Hepatocyte (in vitro differentiated cells): Measurements from ENCODE around the gene CYP2S1. TPM values are rescaled to one million over a fixed set of nuclear protein-coding genes. Genes with fewer than 3 reads are reported as not detected.
A peak's percentile ranks its signal among the peaks of the same experiment; 100 is the strongest.

Source experiments
- DNase-seq: peaks from one replicate; pipeline ENCODE4 v3.0.0-alpha.2; 2016; ENCODE audit warnings: low spot score
- H2AFZ ChIP-seq: fragments of 200-600 bp; sonication (generic); 2 replicates; pipeline ENCODE4 v1.6.0; 2016; ENCODE audit warnings: antibody characterized with exemption, mild to moderate bottlenecking
- H3K27ac ChIP-seq: fragments of 200-600 bp; sonication (generic); 2 replicates; pipeline ENCODE4 v1.5.1; 2016; ENCODE audit warnings: mild to moderate bottlenecking
- H3K27me3 ChIP-seq: fragments of 200-600 bp; sonication (generic); 2 replicates; pipeline ENCODE4 v1.6.1; 2016
- H3K36me3 ChIP-seq: fragments of 200-600 bp; sonication (generic); replicated peaks from 2 replicates; pipeline ENCODE4 v1.5.1; 2016; ENCODE audit warnings: low read depth; ENCODE audit not compliant: insufficient read depth
- H3K4me1 ChIP-seq: fragments of 200-600 bp; sonication (generic); 2 replicates; pipeline ENCODE4 v1.5.1; 2016; ENCODE audit warnings: mild to moderate bottlenecking, moderate library complexity; ENCODE audit not compliant: insufficient read depth
- H3K4me2 ChIP-seq: fragments of 200-600 bp; sonication (generic); 2 replicates; pipeline ENCODE4 v1.6.0; 2016
- H3K4me3 ChIP-seq: fragments of 200-600 bp; sonication (generic); 2 replicates; pipeline ENCODE4 v1.5.1; 2016; ENCODE audit warnings: mild to moderate bottlenecking
- H3K79me2 ChIP-seq: fragments of 200-600 bp; sonication (generic); 2 replicates; pipeline ENCODE4 v1.6.0; 2017; ENCODE audit warnings: mild to moderate bottlenecking
- H3K9me2 ChIP-seq: fragments of 200-600 bp; sonication (generic); replicated peaks from 2 replicates; pipeline ENCODE4 v1.6.0; 2017; ENCODE audit warnings: mild to moderate bottlenecking; ENCODE audit not compliant: insufficient read depth
- H3K9me3 ChIP-seq: fragments of 200-600 bp; sonication (generic); 2 replicates; pipeline ENCODE4 v1.5.1; 2016; ENCODE audit warnings: low read depth, mild to moderate bottlenecking
- H4K20me1 ChIP-seq: fragments of 200-600 bp; sonication (generic); 2 replicates; pipeline ENCODE4 v1.6.0; 2016; ENCODE audit warnings: mild to moderate bottlenecking; ENCODE audit not compliant: insufficient read depth, poor library complexity, severe bottlenecking
- EZH2 ChIP-seq: fragments of 200-600 bp; sonication (generic); IDR thresholded peaks from 2 replicates; pipeline ENCODE4 v1.6.1; 2016; ENCODE audit warnings: antibody characterized with exemption, mild to moderate bottlenecking, borderline replicate concordance
- EZH2phosphoT487 ChIP-seq: fragments of 200-600 bp; sonication (generic); IDR thresholded peaks from one replicate; pipeline ENCODE4 v1.6.1; 2018; ENCODE audit warnings: antibody characterized with exemption, mild to moderate bottlenecking, low read depth, moderate library complexity; ENCODE audit not compliant: unreplicated experiment, severe bottlenecking
- WGBS: methylation state at CpG from one replicate; pipeline ENCODE4 v1.1.6; 2016; ENCODE audit warnings: low lambda C conversion rate; ENCODE audit errors: missing lambda C conversion rate; 5-methylcytosine and 5-hydroxymethylcytosine counted together
- polyA plus RNA-seq: library from polyadenylated mRNA; unstranded; fragments of >200 nt; fragmentation: Nextera tagmentation; extraction: Ambion mirVana; gene quantifications from 2 replicates; pipeline ENCODE4 v1.2.1, GENCODE V29; 2016
- total RNA-seq: library from RNA; depleted of rRNA; stranded (reverse); fragments of >200 nt; gene quantifications from 2 replicates; pipeline ENCODE4 v1.2.3, GENCODE V29; 2014
- TF ChIP-seq, protein P1 (sequence below): fragments of 200-600 bp; sonication (generic); IDR thresholded peaks from 2 replicates; pipeline ENCODE4 v1.5.1; 2016; ENCODE audit warnings: antibody characterized with exemption, mild to moderate bottlenecking; ENCODE audit not compliant: poor library complexity

Gene CYP2S1
- total and polyA plus RNA-seq, 2 experiments from 2014 or later, result 11.6 to 23.7 TPM

DNA sequence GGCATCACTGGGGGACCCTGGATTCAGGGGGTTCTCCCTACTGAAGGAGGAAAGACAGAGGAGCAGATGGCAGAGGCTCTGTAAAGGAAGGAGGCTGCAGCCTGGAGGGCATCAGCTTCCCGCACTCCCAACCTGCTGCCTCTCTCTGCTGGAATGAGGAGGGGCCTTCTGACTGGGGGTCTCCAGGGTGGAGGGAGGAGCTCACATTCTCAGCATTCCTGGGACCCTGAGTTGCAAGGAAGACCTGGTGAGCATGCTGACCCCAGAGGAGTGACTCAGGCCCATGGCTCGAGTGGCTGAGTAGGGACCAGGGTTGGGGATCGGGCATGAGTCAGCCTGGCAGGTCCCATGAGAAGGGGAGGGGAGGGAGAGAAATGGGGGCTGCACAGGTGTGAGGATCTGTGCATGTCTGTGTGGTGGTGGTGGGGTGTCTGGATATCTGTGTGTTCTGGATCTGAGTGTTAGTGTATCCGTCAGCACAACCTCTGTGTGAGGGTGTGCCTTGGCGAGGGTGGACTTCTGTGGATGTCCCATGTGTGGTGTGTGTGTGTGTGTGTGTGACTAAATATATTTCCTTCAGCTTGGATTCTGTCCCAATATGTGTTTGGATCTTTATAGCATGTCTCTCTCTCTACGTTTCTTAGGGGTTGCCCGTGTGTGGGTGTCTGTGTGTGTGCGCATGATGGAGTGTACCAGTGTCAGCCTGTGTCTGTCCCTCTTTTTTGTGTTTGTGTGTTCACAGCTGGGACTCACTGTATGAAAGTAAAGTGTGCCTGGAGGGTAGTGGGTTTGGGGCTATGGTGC, 30.6 kb downstream of the CYP2S1 start:
- Histone ChIP-seq H3K4me2 (no peak overlapping the region), H3K9me2 (no peaks in the 10 kb centered on the region), H2AFZ (no peak overlapping the region), H3K36me3 (no peaks in the 10 kb centered on the region), H3K4me3 (no peak overlapping the region), H3K27me3 (no peaks in the 10 kb centered on the region), H3K27ac (peak overlapping the region; percentile 97), H4K20me1 (no peaks in the 10 kb centered on the region), H3K79me2 (peaks cover 14% of the 10 kb centered on the region), H3K9me3 (no peaks in the 10 kb centered on the region), H3K4me1 (peaks cover 31% of the 10 kb centered on the region)
- TF ChIP-seq EZH2, result no peak
- no peak for TF ChIP-seq EZH2phosphoT487
- TF ChIP-seq, protein P1, sequence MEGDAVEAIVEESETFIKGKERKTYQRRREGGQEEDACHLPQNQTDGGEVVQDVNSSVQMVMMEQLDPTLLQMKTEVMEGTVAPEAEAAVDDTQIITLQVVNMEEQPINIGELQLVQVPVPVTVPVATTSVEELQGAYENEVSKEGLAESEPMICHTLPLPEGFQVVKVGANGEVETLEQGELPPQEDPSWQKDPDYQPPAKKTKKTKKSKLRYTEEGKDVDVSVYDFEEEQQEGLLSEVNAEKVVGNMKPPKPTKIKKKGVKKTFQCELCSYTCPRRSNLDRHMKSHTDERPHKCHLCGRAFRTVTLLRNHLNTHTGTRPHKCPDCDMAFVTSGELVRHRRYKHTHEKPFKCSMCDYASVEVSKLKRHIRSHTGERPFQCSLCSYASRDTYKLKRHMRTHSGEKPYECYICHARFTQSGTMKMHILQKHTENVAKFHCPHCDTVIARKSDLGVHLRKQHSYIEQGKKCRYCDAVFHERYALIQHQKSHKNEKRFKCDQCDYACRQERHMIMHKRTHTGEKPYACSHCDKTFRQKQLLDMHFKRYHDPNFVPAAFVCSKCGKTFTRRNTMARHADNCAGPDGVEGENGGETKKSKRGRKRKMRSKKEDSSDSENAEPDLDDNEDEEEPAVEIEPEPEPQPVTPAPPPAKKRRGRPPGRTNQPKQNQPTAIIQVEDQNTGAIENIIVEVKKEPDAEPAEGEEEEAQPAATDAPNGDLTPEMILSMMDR, result no peak
- peak; percentile 71 for DNase-seq
- 65% methylated on average over 8 of the region's 8 CpGs for WGBS

DNA sequence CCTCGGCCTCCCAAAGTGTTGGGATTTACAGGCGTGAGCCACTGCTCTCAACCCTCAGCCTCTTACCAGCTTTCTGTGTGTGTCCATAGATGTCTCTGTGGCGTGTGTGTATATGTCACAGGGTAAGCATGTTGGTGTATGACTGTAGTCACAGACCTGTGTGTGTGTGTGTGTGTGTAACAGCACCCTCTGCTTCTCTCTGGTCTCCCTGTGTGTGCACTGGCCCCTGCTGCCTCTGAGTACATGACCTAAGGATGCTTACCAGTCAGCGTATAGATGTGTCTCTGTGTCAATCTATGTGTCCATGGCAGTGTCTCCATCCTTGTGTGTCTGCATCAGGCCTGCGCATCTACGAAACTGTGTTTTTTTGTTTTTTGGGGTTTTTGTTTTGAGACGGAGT, 31.6 kb downstream of the CYP2S1 start:
- H3K79me2 ChIP-seq, result peaks cover 9% of the 10 kb centered on the region
- no peaks in the 10 kb centered on the region for H3K9me3 ChIP-seq
- 94% methylated on average over 7 of the region's 7 CpGs for WGBS
- H3K27ac ChIP-seq, result peak overlapping the region; percentile 97
- no peak for TF ChIP-seq EZH2
- TF ChIP-seq EZH2phosphoT487, result no peak
- TF ChIP-seq, protein P1, result no peak
- no peaks in the 10 kb centered on the region for H3K36me3 ChIP-seq
- no peaks in the 10 kb centered on the region for H4K20me1 ChIP-seq
- H3K4me3 ChIP-seq, result no peak overlapping the region
- no peaks in the 10 kb centered on the region for H3K27me3 ChIP-seq
- H3K4me1 ChIP-seq, result peaks cover 31% of the 10 kb centered on the region
- DNase-seq, result no peak
- no peaks in the 10 kb centered on the region for H3K9me2 ChIP-seq
- H2AFZ ChIP-seq, result no peak overlapping the region
- H3K4me2 ChIP-seq, result no peak overlapping the region

DNA sequence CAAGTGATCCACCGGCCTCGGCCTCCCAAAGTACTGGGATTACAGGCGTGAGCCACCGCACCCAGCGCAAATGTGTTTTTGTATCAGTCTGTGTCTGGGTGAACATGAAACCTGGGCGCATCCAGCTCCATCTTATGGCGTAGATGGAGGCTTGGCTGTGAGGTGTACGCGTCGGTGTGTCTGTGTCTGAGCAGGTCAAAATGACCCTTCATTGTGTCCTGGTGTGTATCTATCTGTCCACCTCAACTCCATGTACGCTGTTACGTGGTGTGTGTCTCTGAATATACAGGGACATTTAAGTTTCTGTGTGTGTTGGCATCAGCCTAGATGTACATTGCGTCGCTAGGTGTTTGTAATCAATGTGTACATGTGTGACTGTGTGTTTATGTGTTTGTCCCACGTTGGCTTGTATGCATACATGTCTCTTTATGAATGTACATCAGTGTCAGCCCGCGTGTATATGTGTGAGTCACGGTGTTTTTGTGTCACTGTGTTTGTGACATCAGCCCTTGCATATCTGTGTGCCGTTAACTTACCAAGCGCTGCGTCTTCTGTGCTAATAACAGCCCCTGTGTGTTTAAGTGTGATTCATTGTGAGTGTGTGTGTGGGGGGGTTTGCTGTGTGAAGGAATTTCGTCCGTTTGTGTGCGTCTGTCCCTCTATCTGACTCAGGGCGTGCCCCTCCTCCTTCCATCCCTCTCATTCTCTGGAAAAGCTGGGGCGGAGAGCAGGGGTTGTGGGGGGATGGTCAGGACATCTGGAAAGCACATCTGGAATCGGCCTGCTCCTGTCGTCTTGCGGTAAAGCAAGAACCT, 32.4 kb downstream of the CYP2S1 start:
- DNase-seq, result peak; percentile 89
- Histone ChIP-seq H3K9me2 (no peaks in the 10 kb centered on the region), H3K4me1 (peaks cover 25% of the 10 kb centered on the region), H2AFZ (peak overlapping the region; percentile 40), H3K9me3 (no peaks in the 10 kb centered on the region), H3K27me3 (no peaks in the 10 kb centered on the region), H3K79me2 (peaks cover 5% of the 10 kb centered on the region), H3K4me2 (peak overlapping the region; percentile 79), H3K4me3 (peak overlapping the region; percentile 39), H3K27ac (peak overlapping the region; percentile 97), H3K36me3 (no peaks in the 10 kb centered on the region), H4K20me1 (no peaks in the 10 kb centered on the region)
- 53% methylated on average over 27 of the region's 29 CpGs for WGBS
- no peak for TF ChIP-seq EZH2phosphoT487
- no peak for TF ChIP-seq EZH2
- TF ChIP-seq, protein P1, result no peak
